ENCODE results near the gene FRS3. TPM values are rescaled to one million over a fixed set of nuclear protein-coding genes. Genes with fewer than 3 reads are reported as not detected.

FRS3 gene
- total RNA-seq, 1 donor from 2014 or later: 5.9 TPM

DNA sequence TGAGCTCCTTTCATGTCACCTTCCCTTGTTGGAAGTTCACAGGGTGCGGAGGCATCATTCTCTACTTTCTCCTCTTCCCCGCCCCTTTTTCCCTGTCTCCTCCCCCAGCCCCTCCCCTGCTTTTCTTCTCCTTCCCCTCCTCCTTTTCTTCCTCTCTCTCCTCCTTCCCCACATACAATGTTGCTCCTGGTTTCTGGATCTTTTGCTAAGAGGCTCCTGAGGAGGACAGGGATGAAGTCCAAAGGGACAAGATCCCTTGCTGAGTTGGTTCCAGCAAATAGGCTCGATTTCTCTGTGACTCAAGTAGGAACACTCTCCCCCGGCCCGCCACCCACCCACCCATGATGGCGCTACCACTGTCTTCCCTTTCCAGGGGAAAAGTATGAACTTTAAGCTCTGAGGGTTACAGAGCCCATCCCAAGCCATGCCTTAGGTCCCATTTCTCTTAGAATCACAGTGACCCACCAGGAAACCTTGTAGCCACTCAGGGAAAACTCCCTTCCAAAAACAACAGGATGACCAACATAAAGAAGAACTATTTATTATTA lies 43.4 kb downstream of the FRS3 start:
- H3K27ac ChIP-seq: peak overlapping the region; percentile 97
- TF ChIP-seq, protein P1, sequence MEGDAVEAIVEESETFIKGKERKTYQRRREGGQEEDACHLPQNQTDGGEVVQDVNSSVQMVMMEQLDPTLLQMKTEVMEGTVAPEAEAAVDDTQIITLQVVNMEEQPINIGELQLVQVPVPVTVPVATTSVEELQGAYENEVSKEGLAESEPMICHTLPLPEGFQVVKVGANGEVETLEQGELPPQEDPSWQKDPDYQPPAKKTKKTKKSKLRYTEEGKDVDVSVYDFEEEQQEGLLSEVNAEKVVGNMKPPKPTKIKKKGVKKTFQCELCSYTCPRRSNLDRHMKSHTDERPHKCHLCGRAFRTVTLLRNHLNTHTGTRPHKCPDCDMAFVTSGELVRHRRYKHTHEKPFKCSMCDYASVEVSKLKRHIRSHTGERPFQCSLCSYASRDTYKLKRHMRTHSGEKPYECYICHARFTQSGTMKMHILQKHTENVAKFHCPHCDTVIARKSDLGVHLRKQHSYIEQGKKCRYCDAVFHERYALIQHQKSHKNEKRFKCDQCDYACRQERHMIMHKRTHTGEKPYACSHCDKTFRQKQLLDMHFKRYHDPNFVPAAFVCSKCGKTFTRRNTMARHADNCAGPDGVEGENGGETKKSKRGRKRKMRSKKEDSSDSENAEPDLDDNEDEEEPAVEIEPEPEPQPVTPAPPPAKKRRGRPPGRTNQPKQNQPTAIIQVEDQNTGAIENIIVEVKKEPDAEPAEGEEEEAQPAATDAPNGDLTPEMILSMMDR (IDR thresholded peaks at IDR 0.05): no peak
- no peaks in the 10 kb centered on the region for H3K36me3 ChIP-seq
- no peaks in the 10 kb centered on the region for H3K27me3 ChIP-seq (ENCODE audit: low read depth)
- H3K9me3 ChIP-seq: no peaks in the 10 kb centered on the region
- ATAC-seq (no peak), DNase-seq (peak; percentile 31)
- intact Hi-C loops (cut with DNase I): no loop called here
- peaks cover 31% of the 10 kb centered on the region for H3K4me1 ChIP-seq
- H3K4me3 ChIP-seq: peak overlapping the region; percentile 88

DNA sequence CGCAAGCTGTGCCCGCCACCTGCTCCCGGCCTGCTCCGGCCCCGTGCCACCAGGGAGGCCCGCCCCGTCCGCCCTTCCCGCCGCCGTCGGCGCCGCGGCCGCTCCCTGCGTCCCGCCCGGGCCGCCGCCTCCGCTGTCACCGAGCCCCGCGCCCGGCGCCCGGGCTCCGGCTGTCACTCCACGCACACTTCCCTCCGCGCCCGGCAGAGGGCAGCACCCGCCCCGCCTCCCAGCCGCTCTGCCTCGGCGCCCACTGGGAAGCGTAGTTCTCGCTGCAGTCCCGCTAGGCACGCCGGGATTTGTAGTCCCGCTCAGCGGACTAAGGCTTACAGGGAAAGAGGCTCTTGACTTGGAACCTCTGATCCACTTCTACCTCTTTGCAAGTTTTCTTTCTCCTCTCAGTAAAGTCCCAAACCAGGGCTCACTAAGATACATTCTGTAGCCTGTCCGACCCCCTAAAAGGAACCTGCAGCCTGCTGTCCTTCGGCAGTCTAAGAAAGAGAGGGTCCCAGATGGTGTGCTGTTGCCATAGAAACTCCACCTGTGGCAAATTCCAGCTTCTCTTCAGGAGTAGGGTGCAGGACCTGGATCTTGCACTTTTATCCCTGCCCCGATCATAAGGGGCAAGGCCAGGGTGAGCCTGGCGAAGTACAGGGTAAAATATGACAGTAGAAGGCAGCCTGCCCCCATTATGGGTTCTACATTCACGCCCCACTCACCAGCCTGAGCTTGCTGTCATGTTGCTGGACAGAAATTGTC lies 44.1 kb downstream of the FRS3 start, which contains the start of gene TFEB:
TSS of gene TFEB (minus strand) at position 182 of the 759 bp plus-strand sequence. CDS start 44,395 bp downstream, outside the sequence.
- peak; percentile 98 for DNase-seq
- intact Hi-C loops (cut with DNase I): no loop called here
- Histone ChIP-seq H3K36me3 (no peaks in the 10 kb centered on the region), H3K27ac (peak within 1 kb of the TSS; percentile 97), H3K4me3 (peak within 1 kb of the TSS; percentile 88), H3K4me1 (peaks cover 38% of the 10 kb centered on the region), H3K27me3 (ENCODE audit: low read depth) (no peaks in the 10 kb centered on the region), H3K9me3 (no peaks in the 10 kb centered on the region)
- peak; percentile 68 to 86 for ATAC-seq
- TF ChIP-seq, protein P1 (IDR thresholded peaks at IDR 0.05): peak; percentile 83

DNA sequence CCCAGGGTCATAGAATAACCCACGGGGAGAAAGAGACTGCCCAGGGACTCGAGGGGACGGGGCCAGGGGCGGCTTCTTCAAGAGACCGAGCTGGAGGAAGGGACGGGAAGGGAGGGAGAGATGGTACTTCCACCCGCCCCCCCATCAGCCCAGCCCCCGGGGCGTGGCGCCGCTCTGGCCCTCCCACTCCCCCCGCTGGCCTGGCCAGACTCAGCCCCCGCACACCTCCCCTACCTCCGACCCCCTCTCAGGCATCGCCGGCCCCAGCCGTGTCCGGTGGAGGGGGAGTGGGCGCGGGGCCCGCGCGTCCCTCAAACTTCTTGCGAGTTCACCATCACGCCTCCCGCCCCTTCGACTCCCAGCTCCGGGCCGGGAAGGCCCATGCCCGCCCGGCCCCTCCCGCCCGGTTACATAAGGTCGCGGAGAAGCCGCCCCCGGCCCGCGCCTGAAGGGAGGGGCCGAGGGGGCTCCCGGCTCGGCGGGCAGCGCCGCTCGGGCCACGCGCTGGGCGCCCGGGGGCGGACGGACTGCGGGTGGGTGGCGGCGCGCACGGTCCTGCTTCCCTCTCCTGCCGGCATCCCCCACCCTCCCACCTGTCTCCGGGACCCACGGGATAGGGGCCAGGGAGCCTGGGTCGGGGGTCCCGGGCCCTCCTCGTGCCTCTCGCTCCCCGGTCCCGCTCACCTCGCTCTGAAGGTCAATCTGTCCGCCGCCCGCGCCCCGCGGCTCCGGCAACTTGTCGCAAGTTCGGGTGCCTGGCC lies 44.9 kb downstream of the FRS3 start:
- H3K4me3 ChIP-seq: peak overlapping the region; percentile 88
- DNase-seq: peak; percentile 86
- no peaks in the 10 kb centered on the region for H3K27me3 ChIP-seq (ENCODE audit: low read depth)
- peak; percentile 80 to 82 for ATAC-seq
- H3K27ac ChIP-seq: peak overlapping the region; percentile 97
- peaks cover 45% of the 10 kb centered on the region for H3K4me1 ChIP-seq
- H3K36me3 ChIP-seq: no peaks in the 10 kb centered on the region
- intact Hi-C loops (cut with DNase I): no loop called here
- no peaks in the 10 kb centered on the region for H3K9me3 ChIP-seq
- TF ChIP-seq, protein P1 (IDR thresholded peaks at IDR 0.05): no peak

DNA sequence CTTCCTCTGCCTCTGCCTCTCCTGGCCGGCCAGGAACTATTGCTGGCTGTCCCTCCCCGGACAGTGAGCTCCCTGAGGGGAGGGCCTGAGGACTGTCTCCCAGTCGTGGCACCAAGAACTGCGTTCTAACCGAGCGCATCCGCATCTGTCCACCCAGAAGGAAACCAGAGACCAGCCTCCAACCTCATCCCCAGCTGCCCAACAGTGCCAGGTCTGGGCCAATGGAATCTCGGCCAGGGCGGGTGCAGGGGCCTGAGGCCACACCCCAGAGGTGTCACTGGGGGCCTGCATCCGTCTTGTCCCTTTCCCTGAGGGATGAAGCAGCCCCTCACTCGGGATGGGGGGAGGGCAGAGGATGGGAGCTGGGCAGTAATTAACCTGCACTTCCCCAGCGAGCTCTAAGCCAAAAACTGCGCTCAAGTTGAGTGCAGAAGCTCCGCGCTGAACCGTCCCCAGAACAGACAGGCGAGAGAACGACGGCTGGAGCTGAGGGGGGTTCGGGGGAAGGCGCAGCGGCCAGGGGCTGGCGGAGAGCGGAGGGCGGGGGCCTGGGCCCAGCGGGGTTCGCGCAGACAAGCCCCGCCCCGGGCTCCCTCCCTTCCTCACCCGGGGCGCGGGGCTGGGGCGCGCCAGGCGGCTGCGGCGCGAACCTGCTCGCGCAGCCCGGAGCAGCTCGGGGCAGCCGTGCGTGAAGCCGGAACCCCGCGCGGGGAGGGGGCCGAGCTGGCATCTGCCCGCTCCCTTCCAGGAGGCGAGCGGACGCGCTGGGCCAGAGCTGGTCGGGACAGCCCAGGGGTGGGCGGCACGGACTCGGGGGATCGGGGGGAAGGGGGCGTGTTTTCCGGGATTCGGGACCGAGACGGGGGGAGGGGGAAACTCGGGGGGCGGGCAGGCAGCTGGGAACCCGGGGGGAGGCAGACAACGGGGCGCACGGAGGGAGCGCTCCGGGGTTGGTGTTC lies 45.7 kb downstream of the FRS3 start:
- no peaks in the 10 kb centered on the region for H3K36me3 ChIP-seq
- TF ChIP-seq, protein P1 (IDR thresholded peaks at IDR 0.05): no peak
- peaks cover 47% of the 10 kb centered on the region for H3K4me1 ChIP-seq
- no peaks in the 10 kb centered on the region for H3K27me3 ChIP-seq (ENCODE audit: low read depth)
- no peaks in the 10 kb centered on the region for H3K9me3 ChIP-seq
- H3K27ac ChIP-seq: peak overlapping the region; percentile 97
- peak overlapping the region; percentile 88 for H3K4me3 ChIP-seq
- intact Hi-C loops (cut with DNase I): no loop called here
- DNase-seq: peak; percentile 86
- ATAC-seq: peak; percentile 72 to 80

DNA sequence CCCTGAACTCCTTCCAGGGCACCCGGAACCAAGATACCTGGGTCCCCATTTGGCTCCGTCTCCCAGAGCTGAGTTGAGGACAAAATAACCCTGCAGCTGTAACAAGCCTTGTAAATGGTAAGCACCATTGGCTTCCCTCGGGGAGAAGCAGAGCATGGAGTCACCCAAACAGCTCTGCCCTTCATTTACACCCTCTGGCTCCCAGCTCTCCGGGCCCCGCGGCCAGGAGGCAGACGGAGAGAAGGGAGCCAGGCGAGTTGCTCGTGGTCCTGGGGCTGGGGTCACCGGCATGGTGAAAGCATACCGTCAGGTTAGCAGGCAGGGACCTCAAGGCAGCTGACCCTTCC lies 46.4 kb downstream of the FRS3 start:
- peak overlapping the region; percentile 88 for H3K4me3 ChIP-seq
- intact Hi-C loops (cut with DNase I): no loop called here
- peak overlapping the region; percentile 97 for H3K27ac ChIP-seq
- no peaks in the 10 kb centered on the region for H3K36me3 ChIP-seq
- TF ChIP-seq, protein P1 (IDR thresholded peaks at IDR 0.05): no peak
- peaks cover 51% of the 10 kb centered on the region for H3K4me1 ChIP-seq
- H3K9me3 ChIP-seq: no peaks in the 10 kb centered on the region
- no peak for ATAC-seq
- DNase-seq: no peak
- no peaks in the 10 kb centered on the region for H3K27me3 ChIP-seq (ENCODE audit: low read depth)

Measured in lower lobe of right lung (tissue), 2 donors.